PC-9 (cell line): ENCODE results near the gene DRAXIN.

Source experiments
- EZH2 ChIP-seq: fragments of 200-600 bp; sonication (generic); IDR thresholded peaks from 2 replicates; pipeline ENCODE4 v1.8.0; 2017; ENCODE audit warnings: antibody characterized with exemption, low read depth
- TF ChIP-seq, protein P1 (sequence below): fragments of 200-600 bp; sonication (generic); conservative IDR thresholded peaks from 2 replicates; pipeline ENCODE4 v1.6.1; 2017; ENCODE audit warnings: mixed run types, antibody characterized with exemption, mild to moderate bottlenecking, moderate library complexity

DNA sequence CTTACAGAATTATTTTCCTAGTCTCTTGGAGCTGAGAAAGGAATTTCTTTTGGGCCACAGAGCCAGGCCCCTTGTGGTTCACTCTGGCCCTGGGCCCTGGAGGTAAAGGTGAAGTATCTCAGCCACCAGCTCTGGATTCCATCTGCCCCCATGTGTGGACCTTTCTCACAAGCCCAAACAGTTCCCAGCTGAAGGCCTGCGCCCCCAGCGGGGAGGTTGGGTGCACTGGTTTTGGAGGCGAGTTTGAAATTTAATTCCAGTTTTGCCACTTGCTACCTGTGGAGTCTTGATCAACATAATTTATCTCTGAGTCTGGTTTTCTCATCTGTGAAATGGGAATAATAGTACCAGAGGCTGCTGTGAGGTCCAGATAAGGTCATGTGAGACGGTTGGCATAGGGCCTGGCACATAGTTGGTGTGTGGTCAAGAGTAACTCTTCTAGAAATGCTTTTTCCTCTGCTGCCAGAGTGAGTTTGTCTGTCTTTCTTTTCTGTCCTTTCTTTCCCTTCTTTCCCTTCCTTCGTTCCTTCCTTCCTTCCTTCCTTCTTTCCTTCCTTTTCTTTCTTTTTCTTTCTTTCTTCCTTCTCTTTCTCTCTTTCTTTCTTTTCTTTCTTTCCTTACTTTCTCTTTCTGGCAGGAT is 50.5 kb downstream of the DRAXIN start:
- TF ChIP-seq, protein P1, sequence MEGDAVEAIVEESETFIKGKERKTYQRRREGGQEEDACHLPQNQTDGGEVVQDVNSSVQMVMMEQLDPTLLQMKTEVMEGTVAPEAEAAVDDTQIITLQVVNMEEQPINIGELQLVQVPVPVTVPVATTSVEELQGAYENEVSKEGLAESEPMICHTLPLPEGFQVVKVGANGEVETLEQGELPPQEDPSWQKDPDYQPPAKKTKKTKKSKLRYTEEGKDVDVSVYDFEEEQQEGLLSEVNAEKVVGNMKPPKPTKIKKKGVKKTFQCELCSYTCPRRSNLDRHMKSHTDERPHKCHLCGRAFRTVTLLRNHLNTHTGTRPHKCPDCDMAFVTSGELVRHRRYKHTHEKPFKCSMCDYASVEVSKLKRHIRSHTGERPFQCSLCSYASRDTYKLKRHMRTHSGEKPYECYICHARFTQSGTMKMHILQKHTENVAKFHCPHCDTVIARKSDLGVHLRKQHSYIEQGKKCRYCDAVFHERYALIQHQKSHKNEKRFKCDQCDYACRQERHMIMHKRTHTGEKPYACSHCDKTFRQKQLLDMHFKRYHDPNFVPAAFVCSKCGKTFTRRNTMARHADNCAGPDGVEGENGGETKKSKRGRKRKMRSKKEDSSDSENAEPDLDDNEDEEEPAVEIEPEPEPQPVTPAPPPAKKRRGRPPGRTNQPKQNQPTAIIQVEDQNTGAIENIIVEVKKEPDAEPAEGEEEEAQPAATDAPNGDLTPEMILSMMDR, result no peak
- TF ChIP-seq EZH2, result no peak
